Measurements from ENCODE around the gene STAG3.
"Not testable (repeated sequence)": the region's sequence is repeated elsewhere in the genome, so short reads cannot be mapped to it uniquely, and the experiment has no call there.

DNA sequence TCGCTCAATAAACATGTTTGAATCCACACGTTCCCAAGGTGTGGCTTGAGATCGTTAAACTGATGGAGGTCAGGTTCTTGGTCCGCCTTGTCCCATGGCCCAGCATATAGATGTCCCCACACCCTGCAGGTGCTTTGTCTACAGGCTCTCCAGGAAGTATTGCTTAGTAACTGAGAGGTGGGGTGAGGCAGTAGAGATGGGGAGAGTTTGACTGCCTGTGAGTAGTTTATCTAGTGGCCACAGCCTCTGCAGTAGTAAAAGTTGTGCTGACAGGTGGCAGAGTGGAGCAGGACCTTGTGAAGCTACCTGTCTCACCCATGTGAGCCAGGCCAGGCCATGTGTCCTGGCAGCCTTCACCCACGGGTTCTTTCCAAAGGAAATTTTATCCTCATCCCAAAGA is 36.6 kb downstream of the STAG3 start:
- TF ChIP-seq POLR2A, CTCF (IDR thresholded peaks at IDR 0.05): not testable (repeated sequence)
